ENCODE data around the gene NCAM1.

Gene NCAM1

GRCh38 chr11:113198972-113199661 is 237.9 kb downstream of the NCAM1 start:
- no peak for DNase-seq (ENCODE audit: extremely low spot score)
- TF ChIP-seq L3MBTL2 (conservative IDR thresholded peaks at IDR 0.05) (no peak), FOXK2 (IDR thresholded peaks at IDR 0.05) (no peak), LEF1 (IDR thresholded peaks at IDR 0.05; ENCODE audit: borderline replicate concordance) (no peak), FOXM1 (IDR thresholded peaks at IDR 0.05; ENCODE audit: borderline replicate concordance) (no peak), SP1 (IDR thresholded peaks at IDR 0.05) (no peak), BHLHE40 (IDR thresholded peaks at IDR 0.05; ENCODE audit: borderline replicate concordance) (no peak), PKNOX1 (IDR thresholded peaks at IDR 0.05) (no peak), CTBP1 (IDR thresholded peaks at IDR 0.05; ENCODE audit: borderline replicate concordance) (no peak), ELF4 (IDR thresholded peaks at IDR 0.05) (no peak), SUZ12 (IDR thresholded peaks at IDR 0.05) (no peak), ZNF384 (IDR thresholded peaks at IDR 0.05) (no peak), NFRKB (IDR thresholded peaks at IDR 0.05) (no peak), FOXA1 (IDR thresholded peaks at IDR 0.05) (no peak), ARNT (IDR thresholded peaks at IDR 0.05) (no peak)
- CTCF ChIA-PET, result interaction anchor here (0.7 kb wide), 1 partner anchor 641 kb away, joined by 3 read pairs; no protein-coding TSS in a partner anchor
- POLR2A ChIA-PET, result no interaction called here

GRCh38 chr11:113199866-113200265 is 238.6 kb downstream of the NCAM1 start:
- CTCF ChIA-PET, result no interaction called here
- POLR2A ChIA-PET, result no interaction called here
- DNase-seq (ENCODE audit: extremely low spot score), result no peak

GRCh38 chr11:113201054-113201818 is 240.0 kb downstream of the NCAM1 start:
- CTCF ChIA-PET, result no interaction called here
- DNase-seq (ENCODE audit: extremely low spot score), result no peak
- TF ChIP-seq L3MBTL2 (conservative IDR thresholded peaks at IDR 0.05) (no peak), ARNT (IDR thresholded peaks at IDR 0.05) (no peak), LEF1 (IDR thresholded peaks at IDR 0.05; ENCODE audit: borderline replicate concordance) (no peak), FOXK2 (IDR thresholded peaks at IDR 0.05) (no peak), TARDBP (IDR thresholded peaks at IDR 0.05) (no peak), HDGF (IDR thresholded peaks at IDR 0.05; ENCODE audit: borderline replicate concordance) (no peak), PKNOX1 (IDR thresholded peaks at IDR 0.05) (no peak), CTBP1 (IDR thresholded peaks at IDR 0.05; ENCODE audit: borderline replicate concordance) (no peak), FOXM1 (IDR thresholded peaks at IDR 0.05; ENCODE audit: borderline replicate concordance) (no peak), SP1 (IDR thresholded peaks at IDR 0.05) (no peak), BHLHE40 (IDR thresholded peaks at IDR 0.05; ENCODE audit: borderline replicate concordance) (no peak), NFRKB (IDR thresholded peaks at IDR 0.05) (no peak), SUZ12 (IDR thresholded peaks at IDR 0.05) (no peak), FOXA1 (IDR thresholded peaks at IDR 0.05) (no peak), ZNF384 (IDR thresholded peaks at IDR 0.05) (no peak), ELF4 (IDR thresholded peaks at IDR 0.05) (no peak)
- POLR2A ChIA-PET, result no interaction called here

More at GRCh38 chr11:113199866-113200265, 238.6 kb downstream of the NCAM1 start:
- no peak for TF ChIP-seq PKNOX1 (IDR thresholded peaks at IDR 0.05)
- TF ChIP-seq NFRKB (IDR thresholded peaks at IDR 0.05), result no peak

DNA sequence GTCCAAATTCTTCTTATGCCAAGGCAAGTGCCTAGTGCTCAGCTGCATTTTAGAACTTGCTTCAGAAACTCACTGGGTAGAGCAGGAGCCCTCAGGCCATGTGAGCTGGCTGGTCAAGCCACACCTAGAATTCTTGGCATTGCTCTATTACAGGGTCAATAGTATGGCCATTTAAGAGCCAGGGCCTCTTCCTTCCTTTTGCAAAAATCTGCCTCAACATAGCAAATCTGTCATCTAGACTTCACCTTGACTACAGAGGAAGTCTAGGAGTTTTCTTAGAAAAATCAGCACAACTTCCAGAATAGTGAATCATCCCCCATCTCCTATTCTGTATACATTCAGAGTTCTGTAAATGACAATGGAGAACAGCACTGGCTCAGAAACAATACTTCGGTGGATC is 241.2 kb downstream of the NCAM1 start:
- DNase-seq (ENCODE audit: extremely low spot score), result no peak
- TF ChIP-seq SP1 (IDR thresholded peaks at IDR 0.05) (no peak), FOXK2 (IDR thresholded peaks at IDR 0.05) (no peak), LEF1 (IDR thresholded peaks at IDR 0.05; ENCODE audit: borderline replicate concordance) (no peak), HDGF (IDR thresholded peaks at IDR 0.05; ENCODE audit: borderline replicate concordance) (no peak), PKNOX1 (IDR thresholded peaks at IDR 0.05) (no peak), ZNF384 (IDR thresholded peaks at IDR 0.05) (no peak), TARDBP (IDR thresholded peaks at IDR 0.05) (no peak), SUZ12 (IDR thresholded peaks at IDR 0.05) (no peak), FOXM1 (IDR thresholded peaks at IDR 0.05; ENCODE audit: borderline replicate concordance) (no peak), ELF4 (IDR thresholded peaks at IDR 0.05) (no peak), FOXA1 (IDR thresholded peaks at IDR 0.05) (no peak), BHLHE40 (IDR thresholded peaks at IDR 0.05; ENCODE audit: borderline replicate concordance) (no peak), NFRKB (IDR thresholded peaks at IDR 0.05) (no peak), ARNT (IDR thresholded peaks at IDR 0.05) (no peak), CTBP1 (IDR thresholded peaks at IDR 0.05; ENCODE audit: borderline replicate concordance) (no peak)
- POLR2A ChIA-PET, result no interaction called here
- CTCF ChIA-PET, result no interaction called here

GRCh38 chr11:113203141-113203753 is 242.0 kb downstream of the NCAM1 start:
- no peak for DNase-seq (ENCODE audit: extremely low spot score)
- POLR2A ChIA-PET, result no interaction called here
- TF ChIP-seq SP1 (IDR thresholded peaks at IDR 0.05) (no peak), HDGF (IDR thresholded peaks at IDR 0.05; ENCODE audit: borderline replicate concordance) (no peak), NFRKB (IDR thresholded peaks at IDR 0.05) (no peak), SUZ12 (IDR thresholded peaks at IDR 0.05) (no peak), BHLHE40 (IDR thresholded peaks at IDR 0.05; ENCODE audit: borderline replicate concordance) (no peak), L3MBTL2 (conservative IDR thresholded peaks at IDR 0.05) (no peak), FOXM1 (IDR thresholded peaks at IDR 0.05; ENCODE audit: borderline replicate concordance) (no peak), FOXK2 (IDR thresholded peaks at IDR 0.05) (no peak), FOXA1 (IDR thresholded peaks at IDR 0.05) (no peak), ARNT (IDR thresholded peaks at IDR 0.05) (no peak), ZNF384 (IDR thresholded peaks at IDR 0.05) (no peak), PKNOX1 (IDR thresholded peaks at IDR 0.05) (no peak)
- CTCF ChIA-PET, result interaction anchor here (0.9 kb wide), 1 partner anchor 10 kb away, joined by 3 read pairs; no protein-coding TSS in a partner anchor
